ENCODE measurements around the gene NOP9. TPM values are rescaled to one million over a fixed set of nuclear protein-coding genes. Genes with fewer than 3 reads are reported as not detected.
"Not testable (repeated sequence)": the region's sequence is repeated elsewhere in the genome, so short reads cannot be mapped to it uniquely, and the experiment has no call there.

The NOP9 gene
- total RNA-seq, 1 experiment from 2014 or later, result 13.8 TPM

GRCh38 chr14:24354482-24354825 is 54.8 kb downstream of the NOP9 start:
- in situ Hi-C loops (cut with HindIII; ENCODE audit: low pct_unique_long_range_greater_than_20kb, low sequenced_read_pairs); DNase-seq (ENCODE audit: low read depth): not testable (repeated sequence)

DNA sequence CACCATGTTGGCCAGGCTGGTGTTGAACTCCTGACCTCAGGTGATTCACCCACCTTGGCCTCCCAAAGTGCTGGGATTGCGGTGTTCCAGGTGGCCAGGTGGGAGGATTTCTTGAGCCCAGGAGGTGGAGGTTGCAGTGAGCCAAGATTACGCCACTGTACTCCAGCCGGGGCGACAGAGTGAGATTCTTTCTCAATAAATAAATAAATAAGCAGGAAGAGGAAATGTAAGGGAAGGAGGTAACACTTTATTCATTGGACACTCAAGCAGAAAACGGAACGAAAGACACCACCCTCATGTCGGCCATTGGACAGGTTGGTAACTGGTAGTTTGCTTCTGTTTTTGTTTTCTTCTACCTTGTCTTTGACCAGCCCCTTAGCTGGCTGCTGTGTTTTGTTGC is 55.4 kb downstream of the NOP9 start:
- DNase-seq (ENCODE audit: low read depth), result no peak
- in situ Hi-C loops (cut with HindIII; ENCODE audit: low pct_unique_long_range_greater_than_20kb, low sequenced_read_pairs), result no loop called here

GRCh38 chr14:24356208-24356607 is 56.6 kb downstream of the NOP9 start:
- in situ Hi-C loops (cut with HindIII; ENCODE audit: low pct_unique_long_range_greater_than_20kb, low sequenced_read_pairs), result no loop called here

More at GRCh38 chr14:24356208-24356607, 56.6 kb downstream of the NOP9 start:
- DNase-seq (ENCODE audit: low read depth), result no peak

Other genes with a start within 250 kb of the NOP9 start
- gene CARMIL3, start 247.8 kb upstream of the NOP9 start, total RNA-seq (2014; rRNA removed; shearing (Covaris generic); ENCODE audit: low replicate concordance), result 0.26 TPM in 1 of 2 replicates, not detected in the other
- gene CPNE6, start 228.3 kb upstream of the NOP9 start, total RNA-seq (2014; rRNA removed; shearing (Covaris generic); ENCODE audit: low replicate concordance), result 0.07 TPM in 1 of 2 replicates, not detected in the other
- 19.5 and 54.7 TPM in 2 replicates for gene PCK2, start 205.5 kb upstream of the NOP9 start, total RNA-seq (2014; rRNA removed; shearing (Covaris generic); ENCODE audit: low replicate concordance)
- 47.4 and 117 TPM in 2 replicates for gene DCAF11, start 185.1 kb upstream of the NOP9 start, total RNA-seq (2014; rRNA removed; shearing (Covaris generic); ENCODE audit: low replicate concordance)
- gene NRL, start 184.9 kb upstream of the NOP9 start, total RNA-seq (2014; rRNA removed; shearing (Covaris generic); ENCODE audit: low replicate concordance), result 1.8 TPM in 1 of 2 replicates, not detected in the other
- gene FITM1, start 169.2 kb upstream of the NOP9 start, total RNA-seq (2014; rRNA removed; shearing (Covaris generic); ENCODE audit: low replicate concordance), result not detected in 2 replicates
- gene PSME1, start 163.7 kb upstream of the NOP9 start, total RNA-seq (2014; rRNA removed; shearing (Covaris generic); ENCODE audit: low replicate concordance), result 77.8 and 123 TPM in 2 replicates
- gene EMC9, start 158.3 kb upstream of the NOP9 start, total RNA-seq (2014; rRNA removed; shearing (Covaris generic); ENCODE audit: low replicate concordance), result 12.8 and 23.0 TPM in 2 replicates
- gene PSME2, start 153.2 kb upstream of the NOP9 start, total RNA-seq (2014; rRNA removed; shearing (Covaris generic); ENCODE audit: low replicate concordance), result 191 and 202 TPM in 2 replicates
- 46.1 and 48.9 TPM in 2 replicates for gene RNF31, start 152.4 kb upstream of the NOP9 start, total RNA-seq (2014; rRNA removed; shearing (Covaris generic); ENCODE audit: low replicate concordance)
- gene IRF9, start 138.6 kb upstream of the NOP9 start, total RNA-seq (2014; rRNA removed; shearing (Covaris generic); ENCODE audit: low replicate concordance), result 29.9 and 36.1 TPM in 2 replicates
- gene REC8, start 127.8 kb upstream of the NOP9 start, total RNA-seq (2014; rRNA removed; shearing (Covaris generic); ENCODE audit: low replicate concordance), result not detected in 2 replicates
- 25.7 and 32.7 TPM in 2 replicates for gene IPO4, start 111.0 kb upstream of the NOP9 start, total RNA-seq (2014; rRNA removed; shearing (Covaris generic); ENCODE audit: low replicate concordance)
- gene TM9SF1, start 104.4 kb upstream of the NOP9 start, total RNA-seq (2014; rRNA removed; shearing (Covaris generic); ENCODE audit: low replicate concordance), result 50.9 and 57.1 TPM in 2 replicates
- gene TSSK4, start 94.2 kb upstream of the NOP9 start, total RNA-seq (2014; rRNA removed; shearing (Covaris generic); ENCODE audit: low replicate concordance), result not detected in 2 replicates
- 23.3 and 52.2 TPM in 2 replicates for gene CHMP4A, start 86.4 kb upstream of the NOP9 start, total RNA-seq (2014; rRNA removed; shearing (Covaris generic); ENCODE audit: low replicate concordance)
- gene MDP1, start 83.8 kb upstream of the NOP9 start, total RNA-seq (2014; rRNA removed; shearing (Covaris generic); ENCODE audit: low replicate concordance), result 19.8 and 23.5 TPM in 2 replicates
- 129 and 160 TPM in 2 replicates for gene NEDD8, start 67.5 kb upstream of the NOP9 start, total RNA-seq (2014; rRNA removed; shearing (Covaris generic); ENCODE audit: low replicate concordance)
- 57.8 and 93.4 TPM in 2 replicates for gene GMPR2, start 66.9 kb upstream of the NOP9 start, total RNA-seq (2014; rRNA removed; shearing (Covaris generic); ENCODE audit: low replicate concordance)
- gene TINF2, start 57.2 kb upstream of the NOP9 start, total RNA-seq (2014; rRNA removed; shearing (Covaris generic); ENCODE audit: low replicate concordance), result 27.7 and 38.3 TPM in 2 replicates
- 0.44 TPM in 1 of 2 replicates, not detected in the other for gene TGM1, start 36.7 kb upstream of the NOP9 start, total RNA-seq (2014; rRNA removed; shearing (Covaris generic); ENCODE audit: low replicate concordance)
- gene RABGGTA, start 28.3 kb upstream of the NOP9 start, total RNA-seq (2014; rRNA removed; shearing (Covaris generic); ENCODE audit: low replicate concordance), result 10.3 and 12.9 TPM in 2 replicates
- 5.3 and 9.2 TPM in 2 replicates for gene DHRS1, start 70 bp upstream of the NOP9 start, total RNA-seq (2014; rRNA removed; shearing (Covaris generic); ENCODE audit: low replicate concordance)
- 1.0 and 6.8 TPM in 2 replicates for gene CIDEB, start 8.1 kb downstream of the NOP9 start, total RNA-seq (2014; rRNA removed; shearing (Covaris generic); ENCODE audit: low replicate concordance)
- gene LTB4R2, start 10.3 kb downstream of the NOP9 start, total RNA-seq (2014; rRNA removed; shearing (Covaris generic); ENCODE audit: low replicate concordance), result 0.98 TPM in 1 of 2 replicates, not detected in the other
- gene LTB4R, start 11.7 kb downstream of the NOP9 start, total RNA-seq (2014; rRNA removed; shearing (Covaris generic); ENCODE audit: low replicate concordance), result 0.12 and 2.7 TPM in 2 replicates
- not detected in 2 replicates for gene ADCY4, start 35.2 kb downstream of the NOP9 start, total RNA-seq (2014; rRNA removed; shearing (Covaris generic); ENCODE audit: low replicate concordance)
- gene RIPK3, start 40.1 kb downstream of the NOP9 start, total RNA-seq (2014; rRNA removed; shearing (Covaris generic); ENCODE audit: low replicate concordance), result not detected in 2 replicates
- gene NFATC4, start 68.3 kb downstream of the NOP9 start, total RNA-seq (2014; rRNA removed; shearing (Covaris generic); ENCODE audit: low replicate concordance), result not detected in 2 replicates
- gene NYNRIN, start 99.2 kb downstream of the NOP9 start, total RNA-seq (2014; rRNA removed; shearing (Covaris generic); ENCODE audit: low replicate concordance), result 0.03 TPM in 1 of 2 replicates, not detected in the other
- 0.81 and 2.2 TPM in 2 replicates for gene CBLN3, start 129.8 kb downstream of the NOP9 start, total RNA-seq (2014; rRNA removed; shearing (Covaris generic); ENCODE audit: low replicate concordance)
- 25.4 and 31.1 TPM in 2 replicates for gene KHNYN, start 130.1 kb downstream of the NOP9 start, total RNA-seq (2014; rRNA removed; shearing (Covaris generic); ENCODE audit: low replicate concordance)
- 17.2 and 31.0 TPM in 2 replicates for gene SDR39U1, start 142.9 kb downstream of the NOP9 start, total RNA-seq (2014; rRNA removed; shearing (Covaris generic); ENCODE audit: low replicate concordance)
- gene CMA1, start 208.4 kb downstream of the NOP9 start, total RNA-seq (2014; rRNA removed; shearing (Covaris generic); ENCODE audit: low replicate concordance), result not detected in 2 replicates